Measurements from ENCODE around the gene ELAVL1.
"Not testable (repeated sequence)": the region's sequence is repeated elsewhere in the genome, so short reads cannot be mapped to it uniquely, and the experiment has no call there.

Gene ELAVL1

GRCh38 chr19:7919610-7920518 is 85.6 kb downstream of the ELAVL1 start, which contains the start of gene SNAPC2:
Gene SNAPC2, plus strand, starts transcription at chr19:7920338. Its CDS starts 29 bp downstream, at chr19:7920367.
- Histone ChIP-seq H3K9me3 (ENCODE audit: control insufficient read depth, low read length) (no peaks in the 10 kb centered on the region), H3K4me1 (ENCODE audit: control insufficient read depth, insufficient read depth, low read length) (peaks cover 32% of the 10 kb centered on the region), H3K36me3 (ENCODE audit: control insufficient read depth, insufficient read depth, low read length) (no peaks in the 10 kb centered on the region), H3K4me3 (ENCODE audit: low read length) (peak within 1 kb of the TSS; percentile 72), H3K9ac (ENCODE audit: low read length) (peak within 1 kb of the TSS; percentile 64), H3K27me3 (ENCODE audit: control insufficient read depth, insufficient read depth, low read length) (peaks cover 48% of the 10 kb centered on the region)

DNA sequence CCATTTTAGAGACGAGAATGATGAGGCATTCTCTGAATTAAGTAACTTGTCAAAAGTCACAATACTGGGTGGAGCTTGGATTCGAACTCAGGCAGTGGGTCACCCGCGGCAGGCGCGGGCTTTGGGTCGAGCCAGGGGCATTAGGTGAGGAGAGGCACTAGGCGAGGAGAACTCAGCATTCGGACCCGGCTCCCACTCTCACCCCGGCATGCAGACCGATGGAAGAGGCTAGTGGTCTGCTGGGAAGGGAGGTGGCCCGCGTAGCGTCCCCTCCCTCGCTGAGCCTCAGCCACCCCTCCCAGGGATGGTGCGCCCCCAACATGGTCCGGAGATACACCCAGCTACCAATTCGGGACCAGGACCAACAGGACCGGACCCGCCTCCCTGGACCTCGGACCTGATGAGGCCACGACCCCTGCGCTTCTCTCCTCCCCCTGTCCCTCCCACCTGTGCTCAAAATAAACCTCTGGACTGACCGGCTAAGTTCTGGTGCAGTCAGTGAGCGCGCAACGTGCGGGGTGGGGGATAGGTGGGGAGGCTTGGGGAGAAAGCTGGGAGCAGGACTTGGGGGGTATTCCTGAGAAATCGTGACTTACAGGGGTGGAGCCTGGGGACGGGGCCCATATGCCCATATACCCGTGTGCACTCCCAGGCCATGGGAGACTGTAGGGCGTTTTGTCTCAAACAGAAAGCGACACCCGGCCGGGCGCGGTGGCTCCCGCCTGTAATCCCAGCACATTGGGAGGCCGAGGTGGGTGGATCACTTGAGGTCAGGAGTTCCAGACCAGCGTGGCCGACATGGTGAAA is 86.6 kb downstream of the ELAVL1 start:
- Histone ChIP-seq H3K9ac (ENCODE audit: low read length) (no peak overlapping the region), H3K36me3 (ENCODE audit: control insufficient read depth, insufficient read depth, low read length) (no peaks in the 10 kb centered on the region), H3K4me3 (ENCODE audit: low read length) (no peak overlapping the region), H3K4me1 (ENCODE audit: control insufficient read depth, insufficient read depth, low read length) (peaks cover 32% of the 10 kb centered on the region), H3K27me3 (ENCODE audit: control insufficient read depth, insufficient read depth, low read length) (peaks cover 59% of the 10 kb centered on the region), H3K9me3 (ENCODE audit: control insufficient read depth, low read length) (no peaks in the 10 kb centered on the region)

DNA sequence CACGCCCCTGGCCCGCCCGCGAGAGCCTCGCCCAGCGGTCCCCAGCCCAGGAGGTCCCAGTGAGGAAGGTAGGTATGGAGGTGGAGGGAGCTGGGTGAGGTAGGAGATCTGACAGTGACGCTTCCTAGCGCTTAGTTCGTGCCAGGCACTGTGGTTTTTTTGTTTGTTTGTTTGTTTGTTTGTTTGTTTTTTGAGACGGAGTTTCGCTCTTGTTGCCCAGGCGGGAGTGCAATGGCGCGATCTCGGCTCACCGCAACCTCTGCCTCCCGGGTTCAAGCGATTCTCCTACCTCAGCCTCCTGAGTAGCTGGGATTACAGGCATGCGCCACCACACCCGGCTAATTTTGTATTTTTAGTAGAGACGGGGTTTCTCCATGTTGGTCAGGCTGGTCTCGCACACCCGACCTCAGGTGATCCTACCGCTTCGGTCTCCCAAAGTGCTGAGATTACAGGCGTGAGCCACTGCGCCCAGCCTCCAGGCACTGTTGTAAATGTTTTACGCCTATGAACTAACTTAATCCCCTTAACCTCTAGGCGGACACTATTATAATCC is 87.3 kb downstream of the ELAVL1 start:
- H3K4me3 ChIP-seq (ENCODE audit: low read length); H3K36me3 ChIP-seq (ENCODE audit: control insufficient read depth, insufficient read depth, low read length); H3K9me3 ChIP-seq (ENCODE audit: control insufficient read depth, low read length); H3K9ac ChIP-seq (ENCODE audit: low read length): not testable (repeated sequence)
- Histone ChIP-seq H3K27me3 (ENCODE audit: control insufficient read depth, insufficient read depth, low read length) (peaks cover 60% of the 10 kb centered on the region), H3K4me1 (ENCODE audit: control insufficient read depth, insufficient read depth, low read length) (peaks cover 32% of the 10 kb centered on the region)

GRCh38 chr19:7917267-7918061 is 88.0 kb downstream of the ELAVL1 start:
- Histone ChIP-seq H3K4me3 (ENCODE audit: low read length) (no peak overlapping the region), H3K9me3 (ENCODE audit: control insufficient read depth, low read length) (no peaks in the 10 kb centered on the region), H3K27me3 (ENCODE audit: control insufficient read depth, insufficient read depth, low read length) (peaks cover 60% of the 10 kb centered on the region), H3K4me1 (ENCODE audit: control insufficient read depth, insufficient read depth, low read length) (peaks cover 32% of the 10 kb centered on the region), H3K9ac (ENCODE audit: low read length) (no peak overlapping the region), H3K36me3 (ENCODE audit: control insufficient read depth, insufficient read depth, low read length) (no peaks in the 10 kb centered on the region)

DNA sequence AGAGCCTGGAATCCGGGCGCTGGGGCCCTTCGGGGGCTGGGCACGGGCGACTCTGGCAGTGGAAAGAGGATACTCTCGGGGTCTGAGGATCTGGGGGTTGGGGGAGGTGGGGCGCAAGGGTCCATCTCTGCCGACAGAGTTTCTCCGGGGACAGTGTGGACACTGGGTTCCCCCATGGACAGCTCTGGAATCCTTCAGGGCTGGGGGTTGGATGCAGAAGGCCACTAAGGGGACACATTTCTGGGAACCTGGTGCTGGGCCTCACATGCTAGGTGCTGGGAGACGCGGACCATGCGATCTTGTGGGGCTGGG is 88.5 kb downstream of the ELAVL1 start:
- no peaks in the 10 kb centered on the region for H3K36me3 ChIP-seq (ENCODE audit: control insufficient read depth, insufficient read depth, low read length)
- H3K27me3 ChIP-seq (ENCODE audit: control insufficient read depth, insufficient read depth, low read length), result peaks cover 60% of the 10 kb centered on the region
- peaks cover 28% of the 10 kb centered on the region for H3K4me1 ChIP-seq (ENCODE audit: control insufficient read depth, insufficient read depth, low read length)
- no peak overlapping the region for H3K9ac ChIP-seq (ENCODE audit: low read length)
- H3K4me3 ChIP-seq (ENCODE audit: low read length), result no peak overlapping the region
- H3K9me3 ChIP-seq (ENCODE audit: control insufficient read depth, low read length), result no peaks in the 10 kb centered on the region

DNA sequence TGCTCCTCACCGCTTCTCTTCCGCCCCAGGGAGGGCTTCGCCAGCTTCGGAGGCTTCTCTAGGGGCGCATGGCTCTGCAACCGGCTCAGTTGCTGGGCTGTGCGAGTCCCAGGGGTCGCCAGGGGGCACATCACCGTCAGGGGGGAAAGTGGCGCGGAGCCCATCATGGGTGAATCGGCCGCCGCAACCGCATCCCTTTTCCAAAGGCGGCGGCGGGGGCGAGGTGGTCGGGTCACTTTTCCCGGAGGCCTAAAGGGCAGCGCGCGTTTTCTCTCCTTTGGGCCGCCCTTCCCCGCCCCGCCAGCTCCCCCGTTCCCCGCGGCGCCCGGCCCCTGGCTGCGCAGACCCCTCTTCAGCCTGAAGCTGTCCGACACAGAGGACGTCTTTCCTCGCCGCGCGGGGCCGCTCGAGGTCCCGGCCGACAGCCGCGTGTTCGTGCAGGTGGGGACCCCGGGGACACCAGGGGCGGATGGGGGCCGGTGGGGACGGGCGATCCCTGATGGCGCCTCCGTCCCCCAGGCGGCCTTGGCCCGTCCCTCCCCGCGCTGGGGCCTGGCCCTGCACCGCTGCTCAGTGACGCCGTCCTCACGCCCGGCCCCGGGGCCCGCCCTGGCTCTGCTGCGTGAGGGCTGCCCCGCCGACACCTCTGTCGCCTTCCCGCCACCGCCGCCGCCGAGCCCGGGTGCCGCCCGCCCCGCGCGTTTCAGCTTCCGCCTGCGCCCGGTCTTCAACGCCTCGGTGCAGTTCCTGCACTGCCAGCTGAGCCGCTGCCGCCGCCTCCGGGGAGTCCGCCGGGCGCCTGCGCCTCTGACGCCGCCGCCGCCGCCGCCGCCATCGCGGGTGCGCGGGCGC is 89.1 kb downstream of the ELAVL1 start:
- Histone ChIP-seq H3K4me3 (ENCODE audit: low read length) (no peak overlapping the region), H3K36me3 (ENCODE audit: control insufficient read depth, insufficient read depth, low read length) (no peaks in the 10 kb centered on the region), H3K9ac (ENCODE audit: low read length) (no peak overlapping the region), H3K27me3 (ENCODE audit: control insufficient read depth, insufficient read depth, low read length) (peaks cover 60% of the 10 kb centered on the region), H3K4me1 (ENCODE audit: control insufficient read depth, insufficient read depth, low read length) (peaks cover 22% of the 10 kb centered on the region), H3K9me3 (ENCODE audit: control insufficient read depth, low read length) (no peaks in the 10 kb centered on the region)

DNA sequence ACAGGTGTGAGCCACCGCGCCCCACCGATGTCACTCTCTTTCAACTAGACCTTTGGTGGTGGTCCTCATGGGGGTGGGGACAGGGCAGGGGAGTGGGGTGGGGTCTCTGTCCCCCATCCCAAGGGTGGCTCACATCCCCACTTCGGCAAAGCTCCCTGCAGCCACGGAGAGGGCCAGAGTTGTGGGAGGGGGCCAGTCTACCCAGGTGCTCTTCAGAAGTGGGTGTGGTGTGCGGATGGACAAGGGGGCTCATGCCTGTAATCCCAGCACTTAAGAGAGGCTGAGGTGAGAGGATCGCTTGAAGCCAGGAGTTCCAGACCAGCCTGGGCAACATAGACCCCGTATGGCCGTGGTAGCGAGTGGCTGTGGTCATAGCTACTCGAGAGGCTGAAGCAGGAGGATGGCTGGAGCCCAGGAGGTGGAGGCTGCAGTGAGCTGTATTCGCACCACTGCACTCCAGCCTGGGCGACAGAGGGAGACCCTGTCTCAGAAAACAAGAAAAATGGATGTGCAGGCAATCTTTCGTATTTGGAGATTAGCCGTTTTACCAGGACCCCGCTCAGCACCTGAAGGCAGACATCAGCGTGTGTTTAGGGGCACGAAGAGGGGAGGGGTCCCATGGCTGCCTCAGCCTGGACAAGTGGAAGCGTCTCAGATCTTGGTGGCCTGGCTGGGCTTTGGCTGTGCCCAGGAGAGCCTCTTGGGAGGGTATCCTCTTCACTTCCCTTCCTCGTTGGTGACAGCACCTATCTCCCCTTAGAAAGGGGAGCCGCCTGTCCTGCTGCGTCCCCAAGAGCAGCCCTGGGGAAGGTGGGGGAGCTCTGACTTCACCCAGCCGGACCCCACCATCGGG is 90.0 kb downstream of the ELAVL1 start:
- peaks cover 18% of the 10 kb centered on the region for H3K4me1 ChIP-seq (ENCODE audit: control insufficient read depth, insufficient read depth, low read length)
- H3K27me3 ChIP-seq (ENCODE audit: control insufficient read depth, insufficient read depth, low read length), result peaks cover 60% of the 10 kb centered on the region
- no peaks in the 10 kb centered on the region for H3K9me3 ChIP-seq (ENCODE audit: control insufficient read depth, low read length)
- H3K4me3 ChIP-seq (ENCODE audit: low read length), result no peak overlapping the region
- no peak overlapping the region for H3K9ac ChIP-seq (ENCODE audit: low read length)
- H3K36me3 ChIP-seq (ENCODE audit: control insufficient read depth, insufficient read depth, low read length), result no peaks in the 10 kb centered on the region

GRCh38 chr19:7914598-7915045 is 90.8 kb downstream of the ELAVL1 start, which contains the start of gene TGFBR3L:
Gene TGFBR3L, plus strand, starts transcription at chr19:7914830.
- Histone ChIP-seq H3K4me1 (ENCODE audit: control insufficient read depth, insufficient read depth, low read length) (peaks cover 13% of the 10 kb centered on the region), H3K27me3 (ENCODE audit: control insufficient read depth, insufficient read depth, low read length) (peaks cover 59% of the 10 kb centered on the region), H3K9ac (ENCODE audit: low read length) (no peak within 1 kb of the TSS), H3K4me3 (ENCODE audit: low read length) (no peak within 1 kb of the TSS), H3K36me3 (ENCODE audit: control insufficient read depth, insufficient read depth, low read length) (no peaks in the 10 kb centered on the region), H3K9me3 (ENCODE audit: control insufficient read depth, low read length) (no peaks in the 10 kb centered on the region)

DNA sequence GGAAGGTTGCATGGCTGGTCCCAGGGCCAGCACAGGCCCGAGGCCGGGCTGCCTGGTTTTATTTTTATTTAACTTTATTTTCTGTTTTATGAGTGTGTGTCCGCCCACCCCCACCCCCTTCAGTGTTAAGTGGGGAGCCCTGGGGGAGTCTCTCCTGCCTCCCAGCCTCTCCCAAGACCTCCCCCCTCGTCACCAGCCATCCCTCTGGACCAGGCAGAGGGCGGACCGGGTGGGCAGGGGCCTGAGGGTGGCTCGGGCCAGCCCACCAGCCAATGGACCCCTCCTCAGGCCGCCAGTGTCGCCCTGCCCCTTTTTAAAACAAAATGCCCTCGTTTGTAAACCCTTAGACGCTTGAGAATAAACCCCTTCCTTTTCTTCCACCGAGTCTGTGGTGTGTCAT is 91.3 kb downstream of the ELAVL1 start:
- Histone ChIP-seq H3K9me3 (ENCODE audit: control insufficient read depth, low read length) (no peaks in the 10 kb centered on the region), H3K4me3 (ENCODE audit: low read length) (no peak overlapping the region), H3K36me3 (ENCODE audit: control insufficient read depth, insufficient read depth, low read length) (no peaks in the 10 kb centered on the region), H3K27me3 (ENCODE audit: control insufficient read depth, insufficient read depth, low read length) (peaks cover 54% of the 10 kb centered on the region), H3K9ac (ENCODE audit: low read length) (no peak overlapping the region), H3K4me1 (ENCODE audit: control insufficient read depth, insufficient read depth, low read length) (peaks cover 9% of the 10 kb centered on the region)

GRCh38 chr19:7913652-7914051 is 91.8 kb downstream of the ELAVL1 start:
- H3K36me3 ChIP-seq (ENCODE audit: control insufficient read depth, insufficient read depth, low read length), result no peaks in the 10 kb centered on the region

More at GRCh38 chr19:7913652-7914051, 91.8 kb downstream of the ELAVL1 start:
- H3K4me1 ChIP-seq (ENCODE audit: control insufficient read depth, insufficient read depth, low read length), result peaks cover 9% of the 10 kb centered on the region
- no peak overlapping the region for H3K4me3 ChIP-seq (ENCODE audit: low read length)
- no peak overlapping the region for H3K9ac ChIP-seq (ENCODE audit: low read length)
- peaks cover 50% of the 10 kb centered on the region for H3K27me3 ChIP-seq (ENCODE audit: control insufficient read depth, insufficient read depth, low read length)
- no peaks in the 10 kb centered on the region for H3K9me3 ChIP-seq (ENCODE audit: control insufficient read depth, low read length)

Data from mucosa of stomach (tissue), 1 donor.